GM12878 (cell line): ENCODE results near the gene SIGLEC11.

Experiments
- EGR1 ChIP-seq, 2 experiments: IDR thresholded peaks; 1 replicate in 1 of 2; 2 replicates in 1 of 2; pipeline ENCODE4 v1.6.1; 2011 to 2012; ENCODE audit warnings: low read depth in 2 of 2, low read length in 2 of 2, borderline replicate concordance in 1 of 2, mild to moderate bottlenecking in 1 of 2, moderate library complexity in 1 of 2
- FOS ChIP-seq: IDR thresholded peaks from 3 replicates; pipeline ENCODE4 v1.6.1; 2011; ENCODE audit warnings: borderline replicate concordance; ENCODE audit not compliant: insufficient read length; ENCODE audit errors: extremely low read depth
- JUNB ChIP-seq: IDR thresholded peaks from 2 replicates; pipeline ENCODE4 v1.6.1; 2016; ENCODE audit warnings: antibody characterized with exemption, mild to moderate bottlenecking
- NFIC ChIP-seq: IDR thresholded peaks from 2 replicates; pipeline ENCODE4 v1.6.1; 2012; ENCODE audit warnings: low read depth, mild to moderate bottlenecking, inconsistent platforms, low read length, moderate library complexity
- NFYB ChIP-seq: IDR thresholded peaks from 2 replicates; pipeline ENCODE4 v1.6.1; 2011; ENCODE audit warnings: low read depth, mild to moderate bottlenecking, low read length, improper control_type of control experiment, moderate library complexity; ENCODE audit not compliant: insufficient read depth
- SPI1 ChIP-seq: IDR thresholded peaks from 2 replicates; pipeline ENCODE4 v1.6.1; 2011; ENCODE audit warnings: low read depth, mild to moderate bottlenecking, low read length, moderate library complexity, borderline replicate concordance; ENCODE audit not compliant: insufficient read depth
- TCF7 ChIP-seq: IDR thresholded peaks from 2 replicates; pipeline ENCODE4 v1.6.1; 2014; ENCODE audit warnings: antibody characterized with exemption, borderline replicate concordance
- ZNF274 ChIP-seq: IDR thresholded peaks from one replicate; pipeline ENCODE4 v1.8.0; 2011; ENCODE audit not compliant: insufficient read length, insufficient read depth
- TF ChIP-seq, protein P1 (sequence below), 3 experiments: IDR thresholded peaks in 2 of 3; conservative IDR thresholded peaks in 1 of 3; 2 replicates each; pipeline ENCODE4 v1.5.1; 2011; ENCODE audit warnings: low read depth in 3 of 3, low read length in 3 of 3, mild to moderate bottlenecking in 3 of 3, control low read depth in 2 of 3, moderate library complexity in 2 of 3, inconsistent platforms in 1 of 3, mixed read lengths in 1 of 3; ENCODE audit not compliant: control insufficient read depth in 2 of 3, insufficient read depth in 1 of 3; ENCODE audit errors: extremely low read depth in 1 of 3
- TF ChIP-seq, protein P2 (sequence below): fragments of 450-650 bp; IDR thresholded peaks from 2 replicates; pipeline ENCODE4 v1.6.1; 2014; ENCODE audit warnings: mild to moderate bottlenecking

DNA sequence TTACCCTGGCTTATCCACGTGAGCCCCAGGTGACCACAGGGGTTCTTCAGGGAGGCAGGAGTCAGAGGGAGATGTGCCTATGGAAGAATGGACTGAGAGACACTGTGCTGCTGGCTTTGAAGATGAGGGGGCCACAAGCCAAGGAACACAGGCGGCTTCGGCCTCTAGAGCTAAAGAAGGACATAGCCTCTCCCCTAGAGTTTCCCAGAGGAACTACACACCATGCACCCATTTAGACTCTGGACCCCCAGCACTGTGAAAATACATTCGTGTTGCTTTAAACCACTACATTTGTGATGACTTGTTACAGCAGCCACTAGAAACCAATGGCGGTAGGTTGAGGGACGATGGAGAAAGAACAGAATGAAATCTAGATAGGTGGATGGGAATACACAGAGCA, 45.7 kb downstream of the SIGLEC11 start:
- TF ChIP-seq FOS: no peak
- TF ChIP-seq, protein P1, sequence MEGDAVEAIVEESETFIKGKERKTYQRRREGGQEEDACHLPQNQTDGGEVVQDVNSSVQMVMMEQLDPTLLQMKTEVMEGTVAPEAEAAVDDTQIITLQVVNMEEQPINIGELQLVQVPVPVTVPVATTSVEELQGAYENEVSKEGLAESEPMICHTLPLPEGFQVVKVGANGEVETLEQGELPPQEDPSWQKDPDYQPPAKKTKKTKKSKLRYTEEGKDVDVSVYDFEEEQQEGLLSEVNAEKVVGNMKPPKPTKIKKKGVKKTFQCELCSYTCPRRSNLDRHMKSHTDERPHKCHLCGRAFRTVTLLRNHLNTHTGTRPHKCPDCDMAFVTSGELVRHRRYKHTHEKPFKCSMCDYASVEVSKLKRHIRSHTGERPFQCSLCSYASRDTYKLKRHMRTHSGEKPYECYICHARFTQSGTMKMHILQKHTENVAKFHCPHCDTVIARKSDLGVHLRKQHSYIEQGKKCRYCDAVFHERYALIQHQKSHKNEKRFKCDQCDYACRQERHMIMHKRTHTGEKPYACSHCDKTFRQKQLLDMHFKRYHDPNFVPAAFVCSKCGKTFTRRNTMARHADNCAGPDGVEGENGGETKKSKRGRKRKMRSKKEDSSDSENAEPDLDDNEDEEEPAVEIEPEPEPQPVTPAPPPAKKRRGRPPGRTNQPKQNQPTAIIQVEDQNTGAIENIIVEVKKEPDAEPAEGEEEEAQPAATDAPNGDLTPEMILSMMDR (IDR thresholded peaks at IDR 0.05 in 2 of 3, conservative IDR thresholded peaks at IDR 0.05 in 1 of 3; ENCODE audit: control insufficient read depth in 2 of 3, extremely low read depth in 1 of 3, insufficient read depth in 1 of 3, low read depth in 3 of 3, low read length in 3 of 3): 0 out of 6 replicates have a peak, but pooled peaks of 2 of the 3 experiments have one; percentile 12 to 13
- TF ChIP-seq, protein P2, sequence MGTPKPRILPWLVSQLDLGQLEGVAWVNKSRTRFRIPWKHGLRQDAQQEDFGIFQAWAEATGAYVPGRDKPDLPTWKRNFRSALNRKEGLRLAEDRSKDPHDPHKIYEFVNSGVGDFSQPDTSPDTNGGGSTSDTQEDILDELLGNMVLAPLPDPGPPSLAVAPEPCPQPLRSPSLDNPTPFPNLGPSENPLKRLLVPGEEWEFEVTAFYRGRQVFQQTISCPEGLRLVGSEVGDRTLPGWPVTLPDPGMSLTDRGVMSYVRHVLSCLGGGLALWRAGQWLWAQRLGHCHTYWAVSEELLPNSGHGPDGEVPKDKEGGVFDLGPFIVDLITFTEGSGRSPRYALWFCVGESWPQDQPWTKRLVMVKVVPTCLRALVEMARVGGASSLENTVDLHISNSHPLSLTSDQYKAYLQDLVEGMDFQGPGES: no peak
- TF ChIP-seq TCF7: no peak
- TF ChIP-seq NFYB: no peak
- TF ChIP-seq EGR1 (IDR thresholded peaks at IDR 0.05; ENCODE audit: borderline replicate concordance in 1 of 2, low read depth in 2 of 2, low read length in 2 of 2): no peak
- no peak for TF ChIP-seq JUNB
- no peak for TF ChIP-seq NFIC
- TF ChIP-seq ZNF274: no peak
- TF ChIP-seq SPI1: no peak
